Measurements from ENCODE around the gene CCDC69.

GRCh38 chr5:151267491-151268260 is 43.8 kb upstream of the CCDC69 start:
- TF ChIP-seq POLR2AphosphoS5 (IDR thresholded peaks at IDR 0.05) (no peak), CTCF (IDR thresholded peaks at IDR 0.05) (no peak)
